ENCODE results near the gene DNAJC21. TPM values are rescaled to one million over a fixed set of nuclear protein-coding genes. Genes with fewer than 3 reads are reported as not detected.
"Not testable (repeated sequence)": the region's sequence is repeated elsewhere in the genome, so short reads cannot be mapped to it uniquely, and the experiment has no call there.

The DNAJC21 gene
- total RNA-seq, 4 donors from 2014 or later = 26.2 to 38.9 (median 30.1) TPM

- TF ChIP-seq CTCF (IDR thresholded peaks at IDR 0.05) = no peak
- DNase-seq (ENCODE audit: low spot score) (no peak), ATAC-seq (ENCODE audit: low FRiP score) (no peak)
Measured at GRCh38 chr5:34957857-34958690, 28.7 kb downstream of the DNAJC21 start.

- ATAC-seq (ENCODE audit: low FRiP score) = peak; percentile 14
- DNase-seq (ENCODE audit: low spot score) = no peak
- no peak for TF ChIP-seq CTCF (IDR thresholded peaks at IDR 0.05)
Measured at GRCh38 chr5:34959323-34959722, 30.0 kb downstream of the DNAJC21 start.

GRCh38 chr5:34967540-34967939 is 38.2 kb downstream of the DNAJC21 start:
- no peak for TF ChIP-seq CTCF (IDR thresholded peaks at IDR 0.05)
- ATAC-seq (ENCODE audit: low FRiP score) (no peak), DNase-seq (ENCODE audit: low spot score) (no peak)

- ATAC-seq (ENCODE audit: low FRiP score) = no peak
- DNase-seq (ENCODE audit: low spot score) = no peak
- no peak for TF ChIP-seq CTCF (IDR thresholded peaks at IDR 0.05)
Measured at GRCh38 chr5:34968258-34968657, 38.9 kb downstream of the DNAJC21 start.

GRCh38 chr5:34970552-34970951 is 41.2 kb downstream of the DNAJC21 start:
- DNase-seq (ENCODE audit: low spot score) (no peak), ATAC-seq (ENCODE audit: low FRiP score) (no peak)
- no peak for TF ChIP-seq CTCF (IDR thresholded peaks at IDR 0.05)

GRCh38 chr5:34971655-34972054 is 42.3 kb downstream of the DNAJC21 start:
- DNase-seq (ENCODE audit: low spot score); ATAC-seq (ENCODE audit: low FRiP score): not testable (repeated sequence)

- DNase-seq (ENCODE audit: low spot score) (no peak), ATAC-seq (ENCODE audit: low FRiP score) (no peak)
- TF ChIP-seq CTCF (IDR thresholded peaks at IDR 0.05) = no peak
Measured at GRCh38 chr5:34976347-34976746, 47.0 kb downstream of the DNAJC21 start.
